Fibroblast of skin of abdomen (primary cell): ENCODE results near the gene ATP6V0D1.

Experiments
- DNase-seq: peaks from one replicate; pipeline ENCODE4 v3.0.0-alpha.2; 2013

The ATP6V0D1 gene

DNA sequence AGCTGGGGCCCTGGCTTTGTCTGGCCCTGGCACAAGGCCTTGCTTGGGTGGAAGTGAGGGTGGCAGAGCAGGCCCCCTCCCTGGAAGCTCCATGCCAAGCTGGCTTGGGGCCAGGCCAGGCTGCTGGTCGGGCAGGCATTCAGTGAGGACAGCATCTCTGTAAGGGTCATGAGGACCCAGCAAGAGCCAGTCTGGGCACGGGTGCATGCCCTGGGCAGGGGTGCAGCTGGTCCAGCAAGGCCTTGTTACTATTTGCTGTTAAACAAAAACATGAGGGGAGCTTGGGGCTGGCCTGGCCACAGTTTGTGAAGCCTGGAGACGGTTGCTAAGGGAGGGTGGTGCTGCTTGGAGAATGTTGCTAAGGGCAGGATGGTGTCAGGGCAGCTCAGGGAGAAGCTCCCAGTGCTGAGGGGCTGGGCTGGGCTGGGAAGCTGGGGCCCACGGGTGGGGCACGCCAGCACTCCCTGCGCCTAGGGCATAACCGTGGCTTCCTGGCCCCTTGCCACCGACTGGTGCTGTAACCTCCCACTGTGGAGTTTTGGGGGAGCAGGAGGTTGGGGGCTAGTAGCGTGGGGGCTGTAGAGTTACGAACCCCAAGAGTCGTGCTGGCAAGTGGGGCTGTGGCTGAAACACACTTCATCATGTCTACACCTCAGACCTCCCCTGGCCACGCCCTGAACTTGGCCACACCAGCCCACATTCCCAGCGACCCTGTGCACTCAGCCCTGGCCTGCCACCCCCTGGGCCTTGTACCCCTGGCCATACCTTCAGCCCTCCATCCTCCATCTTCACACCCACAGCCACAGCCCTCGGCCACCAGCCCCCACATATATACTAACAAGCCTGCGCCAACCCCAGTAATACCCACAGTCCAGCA, 89.3 kb downstream of the ATP6V0D1 start:
- DNase-seq: no peak

DNA sequence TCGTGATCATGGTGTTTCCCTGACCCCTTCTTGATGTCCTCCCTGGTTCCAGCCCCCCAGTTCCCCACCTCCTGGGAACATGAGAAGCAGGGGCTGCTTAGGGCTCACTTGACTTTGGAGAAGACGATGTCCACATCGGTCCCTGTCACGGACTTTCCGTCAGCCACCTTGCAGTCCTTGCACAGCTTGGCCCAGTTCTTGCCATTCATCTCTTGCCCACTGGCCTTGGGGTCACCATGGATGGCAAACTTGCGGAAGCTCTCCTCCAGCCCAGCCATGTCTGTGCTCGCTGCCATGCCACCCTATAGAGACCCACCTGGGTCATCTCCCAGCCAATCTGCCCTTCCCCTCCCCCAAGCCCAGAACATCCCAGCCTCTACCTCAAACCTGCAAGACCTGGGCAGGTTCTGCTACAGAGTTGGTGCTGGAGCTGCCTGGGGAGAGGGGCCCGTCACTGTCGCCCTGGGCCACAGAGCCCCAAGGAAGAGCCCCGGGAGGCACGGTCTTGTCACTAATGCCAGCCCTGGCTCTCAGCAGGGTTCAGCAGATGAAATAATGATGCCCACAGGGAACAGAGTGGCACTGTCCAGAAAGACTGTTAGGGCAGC, 90.0 kb downstream of the ATP6V0D1 start:
- DNase-seq: no peak

DNA sequence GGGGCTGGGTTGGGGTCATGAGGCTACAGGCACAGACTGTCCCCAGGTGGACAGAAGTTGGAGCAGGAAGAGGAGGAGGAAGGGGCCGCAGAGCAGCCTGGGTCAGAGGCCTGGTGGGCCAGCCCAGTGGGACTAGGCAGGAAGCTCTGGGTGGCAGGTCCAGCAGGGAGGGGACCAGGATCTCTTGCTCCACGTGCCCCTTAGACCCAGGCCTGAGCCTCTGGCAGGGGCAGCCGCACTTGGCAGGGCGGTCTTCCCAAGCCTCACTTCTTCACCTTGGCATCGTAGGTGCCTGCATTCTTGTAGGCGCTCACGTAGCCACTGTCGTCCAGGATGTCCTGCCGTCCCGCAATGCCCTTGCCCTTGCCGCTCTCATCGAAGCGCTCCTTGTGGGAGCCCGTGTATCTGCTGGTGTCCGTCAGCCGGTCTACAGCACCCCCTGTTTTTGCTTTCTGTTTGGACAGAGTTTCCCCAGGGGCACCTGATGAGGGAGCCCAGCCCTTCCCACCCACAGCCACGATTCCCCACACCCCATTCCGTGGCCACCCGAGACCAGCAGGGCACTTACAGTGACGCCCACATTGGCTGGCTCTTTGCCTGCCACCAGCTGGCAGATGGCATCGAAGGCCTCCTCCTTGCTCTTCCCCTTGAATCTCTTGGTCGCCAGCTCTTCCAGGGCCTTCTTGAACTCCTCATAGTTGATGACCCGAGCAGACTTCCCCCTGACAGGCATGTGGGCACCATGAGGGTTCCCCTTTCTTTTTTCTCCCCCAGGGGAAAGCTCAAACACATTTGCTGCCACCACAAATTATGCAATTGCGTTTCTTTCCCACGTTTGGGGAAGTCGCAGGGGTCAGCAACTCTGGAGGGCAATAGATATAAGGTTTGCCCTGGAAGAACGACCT, 90.8 kb downstream of the ATP6V0D1 start:
- DNase-seq: no peak

DNA sequence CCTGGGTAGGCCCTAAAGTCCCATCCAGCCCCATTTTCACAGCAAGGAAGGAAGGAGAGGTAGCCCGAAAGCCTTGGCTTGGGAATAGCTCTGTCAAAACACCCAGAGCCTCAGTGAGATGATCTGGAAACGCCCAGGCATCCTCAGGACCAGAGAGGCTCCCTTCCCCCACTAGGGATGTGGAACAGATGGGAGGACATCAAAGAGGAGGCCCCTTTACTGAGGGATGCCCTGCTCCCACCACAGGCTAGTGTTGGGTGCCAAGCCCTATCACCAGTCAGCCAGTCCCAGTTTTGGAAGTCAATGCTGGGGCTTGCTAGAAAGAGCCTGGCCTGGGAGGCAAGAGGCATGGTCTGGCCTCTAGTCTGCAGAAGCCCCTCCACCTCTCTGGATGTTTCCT, 92.4 kb downstream of the ATP6V0D1 start:
- DNase-seq: no peak

DNA sequence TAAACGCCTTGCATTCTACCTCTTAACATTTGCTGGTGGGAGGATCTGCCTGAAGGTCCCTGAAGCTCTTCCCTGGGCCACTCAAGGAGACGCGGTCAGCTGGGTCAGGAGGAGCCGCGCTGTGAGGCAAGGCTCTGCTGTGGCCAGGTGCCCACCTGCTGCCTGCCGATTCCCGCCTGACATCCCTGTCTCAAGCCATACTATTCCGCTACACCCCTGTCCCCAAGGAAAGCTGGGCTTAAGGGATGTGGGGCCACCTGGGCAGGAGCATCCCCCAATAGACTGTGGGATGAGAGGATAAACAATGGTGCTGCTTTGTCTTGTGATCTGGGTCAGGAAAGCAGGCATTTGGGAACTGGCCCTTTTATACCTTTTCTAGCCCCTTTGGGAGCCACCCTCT, 92.8 kb downstream of the ATP6V0D1 start:
- DNase-seq: no peak
